Esophagus muscularis mucosa (tissue), 3 donors: ENCODE measurements around the gene SLC22A17.

Experiments
- POLR2A ChIP-seq: fragments of 450-650 bp; IDR thresholded peaks from one replicate; pipeline ENCODE4 v1.6.1; 2017; ENCODE audit warnings: antibody characterized with exemption, moderate library complexity, mild to moderate bottlenecking, low read depth
- POLR2AphosphoS5 ChIP-seq, 2 donors: sonication (generic); formaldehyde crosslinking; IDR thresholded peaks; one replicate each; pipeline ENCODE4 v1.6.1; 2017; ENCODE audit warnings: antibody characterized with exemption in 2 of 2
- TF ChIP-seq, protein P1 (sequence below), 3 experiments: fragments of 200-600 bp in 2 of 3; fragments of 450-650 bp in 1 of 3; sonication (generic) in 2 of 3; IDR thresholded peaks; one replicate each; pipeline ENCODE4 v1.5.1; 2017 to 2019; ENCODE audit warnings: antibody characterized with exemption in 3 of 3, mild to moderate bottlenecking in 2 of 3, moderate library complexity in 1 of 3

GRCh38 chr14:23360496-23360895 is 7.8 kb upstream of the SLC22A17 start:
- TF ChIP-seq, protein P1, sequence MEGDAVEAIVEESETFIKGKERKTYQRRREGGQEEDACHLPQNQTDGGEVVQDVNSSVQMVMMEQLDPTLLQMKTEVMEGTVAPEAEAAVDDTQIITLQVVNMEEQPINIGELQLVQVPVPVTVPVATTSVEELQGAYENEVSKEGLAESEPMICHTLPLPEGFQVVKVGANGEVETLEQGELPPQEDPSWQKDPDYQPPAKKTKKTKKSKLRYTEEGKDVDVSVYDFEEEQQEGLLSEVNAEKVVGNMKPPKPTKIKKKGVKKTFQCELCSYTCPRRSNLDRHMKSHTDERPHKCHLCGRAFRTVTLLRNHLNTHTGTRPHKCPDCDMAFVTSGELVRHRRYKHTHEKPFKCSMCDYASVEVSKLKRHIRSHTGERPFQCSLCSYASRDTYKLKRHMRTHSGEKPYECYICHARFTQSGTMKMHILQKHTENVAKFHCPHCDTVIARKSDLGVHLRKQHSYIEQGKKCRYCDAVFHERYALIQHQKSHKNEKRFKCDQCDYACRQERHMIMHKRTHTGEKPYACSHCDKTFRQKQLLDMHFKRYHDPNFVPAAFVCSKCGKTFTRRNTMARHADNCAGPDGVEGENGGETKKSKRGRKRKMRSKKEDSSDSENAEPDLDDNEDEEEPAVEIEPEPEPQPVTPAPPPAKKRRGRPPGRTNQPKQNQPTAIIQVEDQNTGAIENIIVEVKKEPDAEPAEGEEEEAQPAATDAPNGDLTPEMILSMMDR (IDR thresholded peaks at IDR 0.05), result peak in 1 of 3 experiments; percentile 4
- TF ChIP-seq POLR2AphosphoS5 (IDR thresholded peaks at IDR 0.05), result no peak
- TF ChIP-seq POLR2A, result no peak
